HepG2 (cell line): ENCODE measurements around the gene DMKN. TPM values are rescaled to one million over a fixed set of nuclear protein-coding genes. Genes with fewer than 3 reads are reported as not detected.

Experiments used
- ESRRA ChIP-seq: sonication (generic); formaldehyde crosslinking; IDR thresholded peaks from 2 replicates; pipeline ENCODE4 v1.5.1; 2020; ENCODE audit warnings: mild to moderate bottlenecking, low read depth, missing genetic modification reagents
- FOXK2 ChIP-seq: fragments of 450-650 bp; IDR thresholded peaks from 2 replicates; pipeline ENCODE4 v1.6.1; 2016
- GPBP1L1 ChIP-seq: sonication (generic); formaldehyde crosslinking; IDR thresholded peaks from 2 replicates; pipeline ENCODE4 v1.5.0; 2020; ENCODE audit warnings: mild to moderate bottlenecking, missing genetic modification reagents
- POLR2A ChIP-seq, 2 experiments: IDR thresholded peaks; 2 replicates each; pipeline ENCODE4 v1.6.1; 2011; ENCODE audit warnings: low read depth in 2 of 2, low read length in 2 of 2, mild to moderate bottlenecking in 1 of 2, moderate library complexity in 1 of 2; ENCODE audit not compliant: insufficient read depth in 1 of 2
- SMAD1 ChIP-seq: sonication (generic); formaldehyde crosslinking; IDR thresholded peaks from 2 replicates; pipeline ENCODE4 v1.4.0; 2020; ENCODE audit warnings: missing genetic modification reagents, low read depth, mild to moderate bottlenecking, borderline replicate concordance
- ZNF260 ChIP-seq: sonication (generic); formaldehyde crosslinking; IDR thresholded peaks from 2 replicates; pipeline ENCODE4 v1.4.0; 2020; ENCODE audit warnings: missing genetic modification reagents, low read depth, mild to moderate bottlenecking, borderline replicate concordance
- ZNF263 ChIP-seq: sonication (generic); formaldehyde crosslinking; IDR thresholded peaks from 2 replicates; pipeline ENCODE4 v1.4.0; 2020; ENCODE audit warnings: missing genetic modification reagents
- ZNF576 ChIP-seq: sonication (generic); formaldehyde crosslinking; IDR thresholded peaks from 2 replicates; pipeline ENCODE4 v1.4.0; 2020; ENCODE audit warnings: mild to moderate bottlenecking, missing genetic modification reagents
- polyA plus RNA-seq, 8 experiments: library from polyadenylated mRNA; depleted of rRNA in 3 of 8; stranded (reverse) in 7 of 8; unstranded in 1 of 8; fragments of >200 nt; fragmentation: Illumina TruSeq in 4 of 8; extraction: Trizol in 4 of 8; gene quantifications; 2 replicates each; pipeline versions ENCODE4 v1.2.1 to v1.2.3, GENCODE V29; 2011 to 2016; ENCODE audit warnings: low read depth in 4 of 8, missing spikeins in 1 of 8, mixed read lengths in 1 of 8; ENCODE audit not compliant: insufficient read depth in 1 of 8
- total RNA-seq, 5 experiments: library from RNA; depleted of rRNA; stranded (reverse); fragments of >200 nt; fragmentation: Illumina TruSeq; extraction: Trizol; gene quantifications; 2 replicates each; pipeline ENCODE4 v1.2.3, GENCODE V29; 2016; ENCODE audit warnings: low read depth in 1 of 5
- TF ChIP-seq, protein P1 (sequence below): IDR thresholded peaks from 2 replicates; pipeline ENCODE4 v1.6.1; 2016; ENCODE audit warnings: mild to moderate bottlenecking, missing biosample characterization, missing genetic modification reagents

DMKN gene
- total and polyA plus RNA-seq, 2 of the 13 experiments (the other 11 are each of a cell fraction or from before 2014, with no cell fraction given): 50.8 to 57.1 TPM

DNA sequence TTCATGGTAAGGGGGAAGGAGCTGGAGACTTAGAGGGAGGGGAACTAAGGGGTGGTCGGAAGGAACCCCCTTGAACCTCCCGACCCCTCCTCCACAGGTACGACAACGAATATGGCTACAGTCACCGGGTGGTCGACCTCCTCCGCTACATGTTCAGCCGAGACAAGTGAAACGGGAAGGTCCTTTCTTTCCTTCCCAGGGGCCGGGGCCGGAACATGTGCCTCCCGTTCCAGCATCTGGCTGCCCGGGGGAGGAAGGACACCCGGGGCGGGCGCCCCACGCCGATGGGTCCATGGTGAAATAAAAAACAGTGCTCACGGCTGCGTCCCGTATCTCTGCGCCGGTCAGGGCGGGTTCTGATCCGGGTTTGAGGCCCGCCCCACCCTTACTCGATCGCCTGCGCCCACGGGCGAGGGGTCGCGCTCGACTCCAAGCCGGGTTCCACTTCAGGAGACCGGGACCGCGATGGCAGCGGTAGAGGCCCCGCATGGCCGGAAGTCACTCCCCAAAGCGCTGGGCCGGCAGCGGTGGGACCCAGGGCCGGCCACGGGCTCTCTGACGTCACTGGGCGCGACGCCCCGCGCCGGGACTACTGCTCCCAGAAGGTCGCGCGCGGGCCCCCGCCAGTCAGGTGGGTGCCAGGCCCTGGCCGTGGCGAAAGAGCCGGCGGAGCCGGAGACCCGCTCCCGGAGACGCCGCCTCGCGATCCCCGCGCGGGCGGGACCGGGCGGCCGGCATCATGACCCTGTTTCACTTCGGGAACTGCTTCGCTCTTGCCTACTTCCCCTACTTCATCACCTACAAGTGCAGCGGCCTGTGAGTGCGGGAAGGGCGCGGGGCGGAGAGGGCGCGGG lies 31.8 kb upstream of the DMKN start, which contains the start of gene TMEM147 (continued):
- TF ChIP-seq GPBP1L1 (CRISPR knock-in tag) (no peak), FOXK2 (no peak), ESRRA (CRISPR knock-in tag) (0 out of 2 replicates have a peak, but pooled peaks have one; percentile 20), SMAD1 (CRISPR knock-in tag) (no peak), POLR2A (IDR thresholded peaks at IDR 0.05; ENCODE audit: insufficient read depth in 1 of 2, low read depth in 2 of 2, low read length in 2 of 2) (peak; percentile 59 to 83), ZNF576 (CRISPR knock-in tag) (no peak), ZNF263 (CRISPR knock-in tag) (peak; percentile 56; the same call in 1 of the 2 replicates), ZNF260 (CRISPR knock-in tag) (no peak)
- TF ChIP-seq, protein P1, sequence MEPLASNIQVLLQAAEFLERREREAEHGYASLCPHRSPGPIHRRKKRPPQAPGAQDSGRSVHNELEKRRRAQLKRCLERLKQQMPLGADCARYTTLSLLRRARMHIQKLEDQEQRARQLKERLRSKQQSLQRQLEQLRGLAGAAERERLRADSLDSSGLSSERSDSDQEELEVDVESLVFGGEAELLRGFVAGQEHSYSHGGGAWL (CRISPR knock-in tag): peak; percentile 71
